C1 segment of cervical spinal cord (tissue), 14 donors: ENCODE data around the gene EDDM13.
"Not testable (repeated sequence)": the region's sequence is repeated elsewhere in the genome, so short reads cannot be mapped to it uniquely, and the experiment has no call there.

ENCODE experiments used
- DNase-seq, 14 donors: peaks; one replicate each; lab custom pipeline; 2025; lab: John Stamatoyannopoulos, UW

Gene EDDM13

GRCh38 chr19:56321254-56321988, 48.9 kb downstream of the EDDM13 start:
- no peak for DNase-seq

GRCh38 chr19:56321989-56322440, 49.5 kb downstream of the EDDM13 start:
- DNase-seq: no peak

- DNase-seq: no peak
Observed at GRCh38 chr19:56324436-56324835, 51.9 kb downstream of the EDDM13 start.

GRCh38 chr19:56332695-56333094, 60.1 kb downstream of the EDDM13 start:
- no peak for DNase-seq

GRCh38 chr19:56333506-56333905, 61.0 kb downstream of the EDDM13 start:
- DNase-seq: no peak

GRCh38 chr19:56335371-56335770, 62.8 kb downstream of the EDDM13 start:
- not testable (repeated sequence) for DNase-seq

- DNase-seq: not testable (repeated sequence)
Observed at GRCh38 chr19:56337077-56337476, 64.5 kb downstream of the EDDM13 start.

GRCh38 chr19:56339031-56339430, 66.5 kb downstream of the EDDM13 start:
- DNase-seq: not testable (repeated sequence)

- no peak for DNase-seq
Observed at GRCh38 chr19:56341948-56342347, 69.4 kb downstream of the EDDM13 start.

GRCh38 chr19:56347163-56347778, 74.7 kb downstream of the EDDM13 start:
- DNase-seq: no peak

- no peak for DNase-seq
Observed at GRCh38 chr19:56348289-56348877, 75.8 kb downstream of the EDDM13 start.

- no peak for DNase-seq
Observed at GRCh38 chr19:56350416-56351045, 78.0 kb downstream of the EDDM13 start.

- no peak for DNase-seq
Observed at GRCh38 chr19:56351208-56351607, 78.7 kb downstream of the EDDM13 start.

GRCh38 chr19:56355517-56355916, 83.0 kb downstream of the EDDM13 start:
- DNase-seq: no peak

GRCh38 chr19:56356944-56357343, 84.4 kb downstream of the EDDM13 start:
- DNase-seq: no peak
